Heart left ventricle (tissue), 16 donors: Measurements from ENCODE around the gene ITGB5. TPM values are rescaled to one million over a fixed set of nuclear protein-coding genes. Genes with fewer than 3 reads are reported as not detected.
"Not testable (repeated sequence)": the region's sequence is repeated elsewhere in the genome, so short reads cannot be mapped to it uniquely, and the experiment has no call there.

Experiments
- ATAC-seq, 4 donors: fragments of 200-7000 bp; cut with Tn5 transposase; one replicate each; pipeline ENCODE4 v1.9.1; 2020 to 2022; ENCODE audit warnings: moderate library complexity in 4 of 4, mild to moderate bottlenecking in 3 of 4, moderate number of reproducible peaks in 1 of 4
- DNase-seq, 5 donors: peaks; one replicate each; pipeline ENCODE4 v3.0.0-alpha.2; 2020
- H3K27ac ChIP-seq, 12 donors: fragments of 200-600 bp; sonication (generic) in 4 of 12; one replicate each; pipeline versions ENCODE4 v1.5.0 to v1.8.0; 2016 to 2022; ENCODE audit warnings: mild to moderate bottlenecking in 2 of 12
- H3K27me3 ChIP-seq, 9 donors: fragments of 200-600 bp; sonication (generic) in 2 of 9; one replicate each; pipeline versions ENCODE4 v1.5.1 to v1.8.0; 2016 to 2022; ENCODE audit warnings: mild to moderate bottlenecking in 3 of 9
- H3K36me3 ChIP-seq, 9 donors: fragments of 200-600 bp; sonication (generic) in 2 of 9; one replicate each; pipeline versions ENCODE4 v1.5.0 to v1.8.0; 2018 to 2022; ENCODE audit warnings: mild to moderate bottlenecking in 2 of 9
- H3K4me1 ChIP-seq, 12 donors: fragments of 200-600 bp; sonication (generic) in 4 of 12; one replicate each; pipeline versions ENCODE4 v1.5.0 to v1.8.0; 2016 to 2022; ENCODE audit warnings: mild to moderate bottlenecking in 3 of 12
- H3K4me3 ChIP-seq, 12 donors: fragments of 200-600 bp; sonication (generic) in 4 of 12; one replicate each; pipeline versions ENCODE4 v1.5.0 to v1.8.0; 2017 to 2022; ENCODE audit warnings: mild to moderate bottlenecking in 9 of 12, moderate library complexity in 4 of 12
- H3K9me3 ChIP-seq, 12 donors: fragments of 200-600 bp; sonication (generic) in 4 of 12; one replicate each; pipeline versions ENCODE4 v1.5.0 to v1.8.0; 2016 to 2022; ENCODE audit warnings: mild to moderate bottlenecking in 1 of 12
- POLR2A ChIP-seq, 2 donors: fragments of 450-650 bp; IDR thresholded peaks; one replicate each; pipeline ENCODE4 v1.6.1; 2017; ENCODE audit warnings: antibody characterized with exemption in 2 of 2, mild to moderate bottlenecking in 2 of 2, moderate library complexity in 2 of 2
- WGBS, 4 donors: extraction: QIAGEN DNeasy Blood & Tissue Kit in 2 of 4; methylation state at CpG; one replicate each; pipeline versions ENCODE4 v1.1.5 to v1.1.7; 2013 to 2018; 5-methylcytosine and 5-hydroxymethylcytosine counted together
- intact Hi-C, 10 donors: fragments of 100-400 bp; cut with DNase I; formaldehyde crosslinking; loops; one replicate each; pipeline versions ENCODE4 v1.11.1 to v1.14.2; 2022
- polyA plus RNA-seq, 2 donors: library from polyadenylated mRNA; stranded (reverse); fragments of 200-250 nt; gene quantifications; one replicate each; pipeline ENCODE4 v1.2.3, GENCODE V29; 2013
- total RNA-seq, 9 donors: library from RNA; depleted of rRNA in 2 of 9; stranded (reverse); fragments of >200 nt in 2 of 9; fragmentation: NEBNext Ultra II Directional in 3 of 9; extraction: Animal tissue kit (Norgen Biotek cat#: 25700) in 3 of 9; gene quantifications; one replicate each; pipeline versions ENCODE4 v1.1.0 to v1.2.4, GENCODE V29; 2016 to 2023
- TF ChIP-seq, protein P1 (sequence below), 12 donors: fragments of 200-600 bp; sonication (generic) in 4 of 12; IDR thresholded peaks; one replicate each; pipeline versions ENCODE4 v1.5.0 to v1.8.0; 2018 to 2022; ENCODE audit warnings: antibody characterized with exemption in 12 of 12, mild to moderate bottlenecking in 5 of 12
- donor health status: ischemic (EF 13 %, LVEDD 7.1; RV severe dilation, severe dysfunction).
- donor health status: healthy with polysubstance abuse.
- donor health status: DM: no; HTN: yes; CAD: no.
- donor health status: DM: no; HTN: no; CAD: no.
- donor health status: ischemic (EF 25% LVEDD 6.9; RV normal size, moderate dysfunction).
- donor health status: ischemic (EF 25% LVEDD 5.7; RV mildly dilated, moderate dysfunction).
- donor health status: healthy.
- donor health status: DM: yes; HTN: yes; CAD: no.
- donor health status: ischemic (EF 35%, LVEDD 5.7; RV mildly dilated, moderate dysfunction).
- donor health status: nonischemic (EF 11% LVEDD 7.7; RV severe dilation, severe dysfunction).
- donor health status: DM: yes; HTN: yes; CAD: no.
- donor health status: PGD.
- donor health status: ischemic (EF 29% LVEDD 5.4; RV normal size, mild dysfunction).
- donor health status: nonischemic (EF 23%, LVEDD 6.1; RV moderate dilation, normal function).

ITGB5 gene
- total and polyA plus RNA-seq, 11 donors, result 23.1 to 223 (median 118) TPM

DNA sequence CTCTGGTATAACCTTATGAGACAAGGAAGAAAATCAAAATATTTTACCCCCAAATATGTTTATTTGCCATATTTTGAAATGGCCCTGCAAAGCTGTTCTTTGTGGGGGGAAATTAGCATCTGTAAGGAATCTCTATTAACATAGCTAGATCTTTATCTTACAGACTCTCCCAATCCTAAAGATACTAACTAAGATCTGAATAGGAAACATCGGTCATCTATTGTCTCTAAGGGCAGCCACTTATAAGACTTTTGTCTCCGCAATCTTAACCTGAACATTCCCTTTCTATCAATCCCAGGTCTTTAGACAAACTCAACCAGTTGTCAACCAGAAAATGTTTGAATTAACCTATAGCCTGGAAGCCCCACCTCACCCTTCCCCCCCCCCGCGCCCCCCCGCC, 135.7 kb downstream of the ITGB5 start:
- no peaks in the 10 kb centered on the region for H3K9me3 ChIP-seq
- ATAC-seq (no peak), DNase-seq (no peak)
- TF ChIP-seq, protein P1, sequence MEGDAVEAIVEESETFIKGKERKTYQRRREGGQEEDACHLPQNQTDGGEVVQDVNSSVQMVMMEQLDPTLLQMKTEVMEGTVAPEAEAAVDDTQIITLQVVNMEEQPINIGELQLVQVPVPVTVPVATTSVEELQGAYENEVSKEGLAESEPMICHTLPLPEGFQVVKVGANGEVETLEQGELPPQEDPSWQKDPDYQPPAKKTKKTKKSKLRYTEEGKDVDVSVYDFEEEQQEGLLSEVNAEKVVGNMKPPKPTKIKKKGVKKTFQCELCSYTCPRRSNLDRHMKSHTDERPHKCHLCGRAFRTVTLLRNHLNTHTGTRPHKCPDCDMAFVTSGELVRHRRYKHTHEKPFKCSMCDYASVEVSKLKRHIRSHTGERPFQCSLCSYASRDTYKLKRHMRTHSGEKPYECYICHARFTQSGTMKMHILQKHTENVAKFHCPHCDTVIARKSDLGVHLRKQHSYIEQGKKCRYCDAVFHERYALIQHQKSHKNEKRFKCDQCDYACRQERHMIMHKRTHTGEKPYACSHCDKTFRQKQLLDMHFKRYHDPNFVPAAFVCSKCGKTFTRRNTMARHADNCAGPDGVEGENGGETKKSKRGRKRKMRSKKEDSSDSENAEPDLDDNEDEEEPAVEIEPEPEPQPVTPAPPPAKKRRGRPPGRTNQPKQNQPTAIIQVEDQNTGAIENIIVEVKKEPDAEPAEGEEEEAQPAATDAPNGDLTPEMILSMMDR (IDR thresholded peaks at IDR 0.05), result no peak
- TF ChIP-seq POLR2A (IDR thresholded peaks at IDR 0.05), result no peak
- 64 to 77% (median 73%) methylated on average over 5 of the region's 5 CpGs for WGBS, 4 donors
- no peaks in the 10 kb centered on the region for H3K27me3 ChIP-seq
- H3K36me3 ChIP-seq, result peaks cover 0 to 10% (median 0%) of the 10 kb centered on the region in 9 donors
- no peak overlapping the region for H3K27ac ChIP-seq
- intact Hi-C loops, result no loop called here
- no peaks in the 10 kb centered on the region for H3K4me1 ChIP-seq
- no peak overlapping the region for H3K4me3 ChIP-seq

DNA sequence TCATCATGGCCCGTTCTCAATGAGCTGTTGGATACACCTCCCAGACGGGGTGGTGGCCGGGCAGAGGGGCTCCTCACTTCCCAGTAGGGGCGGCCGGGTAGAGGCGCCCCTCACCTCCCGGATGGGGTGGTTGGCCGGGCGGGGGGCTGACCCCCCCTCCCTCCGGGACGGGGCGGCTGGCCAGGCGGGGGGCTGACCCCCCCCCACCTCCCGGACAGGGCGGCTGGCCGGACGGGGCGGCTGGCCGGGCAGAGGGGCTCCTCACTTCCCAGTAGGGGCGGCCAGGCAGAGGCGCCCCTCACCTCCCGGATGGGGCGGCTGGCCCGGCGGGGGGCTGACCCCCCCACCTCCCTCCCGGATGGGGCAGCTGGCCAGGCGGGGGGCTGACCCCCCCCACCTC, 137.3 kb downstream of the ITGB5 start:
- H3K4me1 ChIP-seq, DNase-seq, H3K4me3 ChIP-seq, H3K27ac ChIP-seq, ATAC-seq, H3K9me3 ChIP-seq, H3K27me3 ChIP-seq, intact Hi-C loops: not testable (repeated sequence)
- WGBS, 4 donors, result 78 to 93% (median 88%) methylated on average over 5 to 26 of the region's 27 CpGs
- H3K36me3 ChIP-seq, result peaks cover 0 to 26% (median 15%) of the 10 kb centered on the region in 9 donors

GRCh38 chr3:124748560-124749198, 138.5 kb downstream of the ITGB5 start:
- H3K27ac ChIP-seq, result no peak overlapping the region
- ATAC-seq (peak in 3 of 4 donors; percentile 22 to 55 (median 53)), DNase-seq (no peak)
- no peaks in the 10 kb centered on the region for H3K4me1 ChIP-seq
- H3K9me3 ChIP-seq, result no peaks in the 10 kb centered on the region
- intact Hi-C loops, result no loop called here
- no peaks in the 10 kb centered on the region for H3K27me3 ChIP-seq
- peaks cover 0 to 38% (median 27%) of the 10 kb centered on the region in 9 donors for H3K36me3 ChIP-seq
- 84 to 86% (median 85%) methylated on average over 8 of the region's 8 CpGs for WGBS, 4 donors
- no peak overlapping the region for H3K4me3 ChIP-seq
- no peak for TF ChIP-seq POLR2A (IDR thresholded peaks at IDR 0.05)
- TF ChIP-seq, protein P1 (IDR thresholded peaks at IDR 0.05), result no peak

DNA sequence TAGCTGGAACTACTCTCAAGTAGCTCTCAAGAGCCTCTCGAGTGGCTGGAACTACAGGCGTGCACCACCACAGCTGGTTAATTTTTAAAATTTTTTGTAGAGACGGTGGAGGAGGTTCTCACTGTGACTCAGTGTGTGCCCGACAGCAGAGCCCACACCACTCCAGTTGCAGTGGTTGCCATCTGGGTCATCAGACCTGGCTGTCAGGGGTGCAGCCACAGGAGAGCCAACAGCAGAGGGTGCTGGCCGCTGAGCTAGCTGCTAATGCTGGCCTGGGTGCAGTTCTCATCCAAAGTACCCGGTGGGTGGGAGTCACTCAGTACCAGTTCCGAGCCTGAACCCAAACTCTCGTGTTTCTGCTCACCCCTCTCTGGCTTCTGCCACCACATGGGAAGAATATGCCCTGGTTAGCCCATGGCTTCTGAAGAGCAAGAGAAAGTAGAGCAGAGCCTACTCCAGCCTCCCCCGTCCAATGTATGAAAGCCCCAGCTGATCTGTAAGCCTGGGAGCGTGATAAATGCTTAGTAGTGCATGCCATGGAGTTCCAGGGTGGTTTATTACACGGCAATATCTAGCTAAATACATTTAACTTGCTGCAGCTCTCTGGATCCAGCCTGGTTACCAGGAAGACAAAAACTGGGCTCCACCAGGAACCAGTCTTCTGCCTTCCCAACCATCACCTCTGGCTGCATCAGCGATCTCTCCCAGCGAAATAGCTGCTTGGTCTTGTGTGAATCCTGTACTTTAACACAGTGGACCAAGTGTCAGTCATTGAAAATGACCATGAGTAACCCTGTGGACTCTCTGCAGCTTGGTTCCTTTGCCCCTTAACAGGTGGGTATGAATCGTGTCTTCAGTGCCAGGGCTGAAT, 139.8 kb downstream of the ITGB5 start:
- Histone ChIP-seq H3K27ac (no peak overlapping the region), H3K4me1 (no peaks in the 10 kb centered on the region), H3K27me3 (no peaks in the 10 kb centered on the region), H3K36me3 (peaks cover 0 to 49% (median 35%) of the 10 kb centered on the region in 9 donors), H3K4me3 (no peak overlapping the region), H3K9me3 (no peaks in the 10 kb centered on the region)
- ATAC-seq (peak in 2 of 4 donors; percentile 15 to 23), DNase-seq (no peak)
- intact Hi-C loops, result no loop called here
- WGBS, 4 donors, result 91 to 95% (median 94%) methylated on average over 12 to 14 of the region's 14 CpGs
- no peak for TF ChIP-seq POLR2A (IDR thresholded peaks at IDR 0.05)
- TF ChIP-seq, protein P1 (IDR thresholded peaks at IDR 0.05), result no peak
